ENCODE results near the gene FBXL13. TPM values are rescaled to one million over a fixed set of nuclear protein-coding genes. Genes with fewer than 3 reads are reported as not detected.

The FBXL13 gene
- polyA plus RNA-seq, 1 of the 3 experiments (the other 2 are of a cell fraction): 1.1 TPM

GRCh38 chr7:103120362-103120761 lies 45.8 kb upstream of the FBXL13 start:
- ChIA-PET CTCF (interaction anchor here (1.4 kb wide), 1 partner anchor 14 kb away, joined by 3 read pairs; no protein-coding TSS in a partner anchor), POLR2A (no interaction called here)
- Histone ChIP-seq H3K27ac (ENCODE audit: low read depth in 2 of 2, low read length in 1 of 2) (no peak overlapping the region), H3K79me2 (ENCODE audit: insufficient read depth) (0 out of 2 replicates have a peak, but pooled peaks cover 5% of the 10 kb centered on the region), H3K4me1 (ENCODE audit: control insufficient read depth in 1 of 2, insufficient read depth in 2 of 2, low read depth in 1 of 2, low read length in 1 of 2) (no peaks in the 10 kb centered on the region), H3K9me2 (no peaks in the 10 kb centered on the region), H2AFZ (ENCODE audit: low read depth) (no peak overlapping the region), H4K20me1 (ENCODE audit: insufficient read depth) (no peaks in the 10 kb centered on the region), H3K9me3 (no peaks in the 10 kb centered on the region), H3K4me3 (ENCODE audit: low read depth in 2 of 2, low read length in 1 of 2) (no peak overlapping the region), H3F3A (replicated peaks; ENCODE audit: insufficient read depth) (peaks cover 3% of the 10 kb centered on the region), H3K9ac (no peak overlapping the region), H3K27me3 (ENCODE audit: insufficient read depth) (no peaks in the 10 kb centered on the region), H3K36me3 (replicated peaks in 1 of 2; ENCODE audit: control insufficient read depth in 1 of 2, insufficient read depth in 2 of 2, low read length in 1 of 2) (peaks cover 38% of the 10 kb centered on the region in 2 experiments), H3K4me2 (no peak overlapping the region)
- TF ChIP-seq SMC3 (IDR thresholded peaks at IDR 0.05; ENCODE audit: low read depth, low read length): no peak
- no peak for TF ChIP-seq RXRA (IDR thresholded peaks at IDR 0.05; ENCODE audit: borderline replicate concordance, low read depth)
- no peak for TF ChIP-seq ZBTB33 (IDR thresholded peaks at IDR 0.05; ENCODE audit: borderline replicate concordance, low read depth)
- TF ChIP-seq RCOR1 (IDR thresholded peaks at IDR 0.05; ENCODE audit: low read length): no peak
- TF ChIP-seq NFIC (IDR thresholded peaks at IDR 0.05; ENCODE audit: borderline replicate concordance): no peak
- TF ChIP-seq RFX5 (IDR thresholded peaks at IDR 0.05; ENCODE audit: low read length): no peak
- no peak for TF ChIP-seq PBX3 (IDR thresholded peaks at IDR 0.05)
- no peak for TF ChIP-seq NRF1 (IDR thresholded peaks at IDR 0.05; ENCODE audit: low read depth, low read length)
- no peak for TF ChIP-seq IRF3 (IDR thresholded peaks at IDR 0.05; ENCODE audit: low read depth, low read length)
- no peak for TF ChIP-seq YY1 (IDR thresholded peaks at IDR 0.05; ENCODE audit: low read depth)
- no peak for TF ChIP-seq USF2 (IDR thresholded peaks at IDR 0.05; ENCODE audit: borderline replicate concordance, low read depth, low read length)
- TF ChIP-seq EP300 (IDR thresholded peaks at IDR 0.05; ENCODE audit: borderline replicate concordance in 1 of 2, low read depth in 1 of 2, low read length in 1 of 2): no peak
- no peak for TF ChIP-seq GABPA (IDR thresholded peaks at IDR 0.05; ENCODE audit: low read depth)
- TF ChIP-seq USF1 (IDR thresholded peaks at IDR 0.05; ENCODE audit: borderline replicate concordance, low read depth): no peak
- TF ChIP-seq MAX (IDR thresholded peaks at IDR 0.05; ENCODE audit: low read depth): no peak
- TF ChIP-seq GATA2 (CRISPR knock-in tag; IDR thresholded peaks at IDR 0.05): no peak
- no peak for TF ChIP-seq TAF1 (IDR thresholded peaks at IDR 0.05; ENCODE audit: borderline replicate concordance, low read depth, low read length)
- no peak for TF ChIP-seq POLR2AphosphoS5 (IDR thresholded peaks at IDR 0.05; ENCODE audit: low read depth, low read length)
- TF ChIP-seq SIN3A (IDR thresholded peaks at IDR 0.05; ENCODE audit: borderline replicate concordance, low read depth, low read length): no peak
- no peak for DNase-seq
- WGBS (ENCODE audit: low lambda C conversion rate): 100% methylated on average over 1 of the region's 1 CpG
